Caki2 (cell line): Measurements from ENCODE around the gene RAD51B. TPM values are rescaled to one million over a fixed set of nuclear protein-coding genes. Genes with fewer than 3 reads are reported as not detected.

Experiments
- DNase-seq: peaks from one replicate; pipeline ENCODE4 v3.0.0-alpha.2; 2015; ENCODE audit warnings: low read depth
- in situ Hi-C: cut with HindIII; loops from 2 replicates; pipeline ENCODE4 v1.10.0; 2016; ENCODE audit warnings: low sequenced_read_pairs, low pct_unique_long_range_greater_than_20kb, mixed read lengths
- total RNA-seq: library from RNA; depleted of rRNA; stranded (reverse); fragments of >200 nt; shearing (Covaris generic); gene quantifications from 2 replicates; pipeline ENCODE4 v1.2.3, GENCODE V29; 2014; ENCODE audit warnings: low replicate concordance

Gene RAD51B
- total RNA-seq, 1 experiment from 2014 or later, result 20.8 TPM

DNA sequence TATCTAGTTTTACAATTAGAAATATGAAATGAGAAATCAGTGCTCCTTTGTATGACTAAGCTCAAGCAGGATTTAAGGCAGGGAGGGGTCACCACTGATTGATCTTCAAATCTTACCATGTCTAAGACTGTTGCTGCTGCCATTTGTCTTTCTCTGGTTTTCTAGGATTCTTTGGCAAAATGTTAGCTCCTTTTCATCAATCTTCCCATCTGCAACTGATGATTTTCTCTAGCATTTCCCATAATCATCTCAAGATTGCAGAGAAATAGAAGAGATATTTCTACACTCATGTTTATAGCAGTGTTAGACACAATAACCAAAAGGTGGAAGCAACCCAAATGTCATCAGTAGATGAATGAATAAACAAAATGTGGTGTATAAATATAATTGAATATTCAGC lies 175.0 kb downstream of the RAD51B start:
- DNase-seq, result no peak
- in situ Hi-C loops, result no loop called here

DNA sequence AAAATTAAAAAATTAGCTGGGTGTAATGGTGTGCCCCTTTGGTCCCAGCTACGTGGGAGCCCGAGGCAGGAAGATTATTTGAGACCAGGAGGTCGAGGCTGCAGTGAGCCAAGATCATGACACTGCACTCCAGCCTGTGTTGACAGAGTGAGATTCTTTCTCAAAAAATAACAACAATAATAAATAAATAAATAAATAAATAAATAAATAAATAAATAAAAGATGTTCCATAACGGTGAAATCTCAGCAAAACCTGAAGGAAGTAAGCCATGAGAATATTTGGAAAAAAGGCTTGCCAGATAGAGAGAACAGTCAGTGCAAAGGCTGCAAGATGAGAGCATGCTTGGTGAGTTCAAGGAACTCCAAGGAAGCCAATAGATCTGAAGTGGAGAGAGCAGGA lies 176.7 kb downstream of the RAD51B start:
- in situ Hi-C loops, result no loop called here
- DNase-seq, result no peak

DNA sequence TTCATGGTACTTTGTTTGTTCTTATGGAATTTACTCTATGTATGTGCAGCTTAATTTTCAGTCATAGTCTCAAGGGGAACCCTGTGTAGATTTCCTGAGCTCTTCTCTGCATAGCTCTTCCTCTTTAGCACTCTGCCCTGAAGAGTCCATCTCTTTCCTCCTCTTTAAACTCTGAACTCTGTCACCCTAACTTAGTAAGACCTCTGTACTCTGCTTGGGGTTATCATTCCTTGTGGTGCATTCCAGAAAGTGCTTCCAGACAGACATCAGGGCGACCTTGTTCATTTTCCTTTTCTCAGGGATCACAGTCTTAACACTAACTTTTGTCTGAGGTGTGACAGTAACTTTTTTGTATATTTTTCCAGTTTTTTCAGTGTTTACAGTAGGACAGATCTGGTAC lies 179.3 kb downstream of the RAD51B start:
- DNase-seq, result no peak

DNA sequence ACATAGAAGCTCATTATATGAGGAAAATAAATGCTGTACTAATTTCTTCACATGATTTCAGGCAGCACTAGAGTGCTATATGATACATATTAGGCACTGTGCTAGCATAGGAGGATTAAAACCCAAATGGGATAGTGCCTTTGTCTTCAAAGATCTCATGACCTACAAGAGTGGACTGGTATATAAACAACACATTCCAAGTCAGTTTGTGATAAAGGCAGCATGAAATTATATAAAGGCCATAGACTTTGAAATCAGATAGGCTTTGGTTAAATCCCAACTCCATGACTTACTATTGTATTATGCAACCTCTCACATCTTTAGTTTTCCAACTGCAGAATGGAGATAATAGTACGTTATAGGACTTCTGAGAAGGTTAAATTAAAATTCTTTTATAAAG lies 179.7 kb downstream of the RAD51B start:
- in situ Hi-C loops, result no loop called here
- DNase-seq, result no peak

More for the DNA sequence above, 179.3 kb downstream of the RAD51B start:
- in situ Hi-C loops, result no loop called here

DNA sequence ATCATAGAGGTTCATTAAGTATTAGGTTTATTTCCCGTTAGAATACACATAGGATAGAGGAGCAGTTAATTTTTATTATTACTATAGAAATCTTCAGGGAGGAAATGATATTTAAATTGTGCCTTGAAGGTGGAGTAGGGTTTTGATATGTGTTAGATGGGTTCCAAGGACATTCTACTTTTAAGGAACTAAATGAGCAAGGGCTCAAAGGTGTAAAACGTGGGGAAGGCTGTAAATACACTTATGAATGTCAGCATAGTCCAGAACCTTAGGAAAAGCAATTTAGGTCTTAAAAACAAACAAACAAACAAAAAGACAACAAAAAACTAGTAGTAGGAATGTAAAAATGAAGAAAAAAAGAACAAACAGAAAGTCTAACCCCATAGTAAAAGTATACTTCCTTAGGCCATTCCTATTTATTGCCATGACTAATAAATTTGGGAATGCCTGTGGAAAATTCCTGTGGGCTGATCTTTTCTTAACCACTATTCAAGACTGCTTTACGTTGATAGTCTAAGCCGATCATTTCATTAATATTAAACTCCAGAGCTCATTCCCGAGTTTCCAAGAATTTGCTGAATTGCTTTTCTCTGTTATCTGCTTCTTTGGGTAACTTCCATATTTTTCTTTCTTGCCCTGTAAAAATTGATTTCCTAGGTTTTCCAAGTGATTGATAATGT lies 180.3 kb downstream of the RAD51B start:
- in situ Hi-C loops, result no loop called here
- peak; percentile 66 for DNase-seq

DNA sequence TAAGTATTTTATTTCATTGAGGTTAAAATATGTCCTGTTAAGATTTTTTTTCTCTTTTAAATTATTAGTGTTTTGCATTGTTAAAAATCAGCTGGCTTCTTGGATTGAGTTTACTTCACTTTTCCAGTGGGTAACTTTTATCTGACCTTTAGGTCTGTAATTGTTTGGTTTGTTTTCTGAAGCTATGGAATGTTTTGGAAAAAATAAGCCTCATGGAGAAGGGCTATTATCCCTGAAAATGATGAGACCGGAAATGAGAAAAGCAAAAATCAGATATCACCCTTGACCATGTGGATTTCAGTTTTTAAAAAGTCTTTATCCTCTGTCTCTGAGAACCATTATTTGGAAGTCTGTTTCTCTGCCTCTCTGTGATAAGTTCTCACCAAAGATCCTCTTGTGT lies 180.9 kb downstream of the RAD51B start:
- DNase-seq, result no peak
- in situ Hi-C loops, result no loop called here

DNA sequence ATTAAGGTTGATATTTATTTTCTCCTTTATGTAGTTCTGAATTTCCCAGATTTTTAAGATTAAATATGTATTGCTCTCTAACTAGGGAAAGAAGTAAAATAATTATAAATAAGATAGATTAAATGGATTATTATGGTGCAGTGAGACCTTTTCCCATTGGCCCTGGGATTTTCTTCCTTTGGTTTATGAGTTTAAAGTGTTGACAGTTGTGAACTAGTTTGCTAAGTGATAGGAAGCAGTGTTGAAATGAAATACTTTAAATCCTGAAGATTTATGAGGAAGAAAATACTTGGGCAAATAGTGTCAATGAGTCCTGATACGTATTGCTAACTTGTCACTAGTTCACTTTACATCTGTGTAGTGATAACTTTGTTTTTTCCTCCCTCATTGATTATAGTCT lies 188.9 kb downstream of the RAD51B start:
- in situ Hi-C loops, result no loop called here
- no peak for DNase-seq

DNA sequence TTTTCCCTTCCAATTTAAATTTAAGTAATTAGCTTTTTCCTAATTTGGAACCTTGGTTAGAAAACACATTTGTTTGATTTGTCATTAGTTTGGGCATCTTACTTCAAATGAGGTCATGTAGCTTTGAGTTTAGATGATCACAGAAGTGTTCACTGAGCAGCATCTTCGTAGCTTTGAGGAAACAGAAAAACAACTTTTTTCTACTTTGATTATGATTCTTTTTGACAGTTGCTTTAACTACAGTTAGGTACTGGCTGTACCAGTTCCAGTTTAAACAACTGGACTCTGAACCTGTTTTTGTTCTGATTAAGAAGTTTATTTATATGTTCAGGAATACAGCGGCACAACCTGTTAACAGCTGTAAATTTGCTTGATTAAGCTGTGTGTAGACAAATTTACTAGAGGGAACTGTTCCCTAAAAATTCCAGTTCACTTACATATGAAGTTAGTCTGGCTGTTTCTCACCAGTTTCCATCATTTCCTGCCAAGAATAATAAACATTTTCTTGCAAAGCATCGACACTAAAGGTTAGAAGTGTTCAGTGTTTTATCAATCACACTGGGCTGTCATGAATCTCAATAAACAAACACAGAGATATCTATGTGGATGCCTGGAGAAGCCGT lies 191.9 kb downstream of the RAD51B start:
- peak; percentile 62 for DNase-seq
- in situ Hi-C loops, result no loop called here

DNA sequence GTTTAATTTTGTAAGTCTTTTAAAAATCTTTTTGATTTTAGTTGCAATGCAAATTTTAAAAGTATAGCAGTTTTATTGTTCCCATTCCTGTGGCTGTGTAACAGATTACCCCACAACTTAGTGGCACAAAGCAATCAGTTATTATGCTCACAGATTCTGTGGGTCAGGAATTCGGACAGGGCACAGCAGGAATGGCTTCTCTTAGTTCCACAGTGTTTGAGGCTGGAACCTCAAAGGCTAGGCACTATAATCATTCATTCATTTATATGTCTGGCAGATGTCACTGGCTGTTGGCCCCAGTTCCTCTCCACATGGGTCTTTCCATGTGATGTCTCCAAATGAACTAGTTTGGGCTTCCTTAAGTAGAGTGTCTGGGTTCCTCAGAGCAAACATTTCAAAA lies 193.3 kb downstream of the RAD51B start:
- in situ Hi-C loops, result no loop called here
- DNase-seq, result no peak

DNA sequence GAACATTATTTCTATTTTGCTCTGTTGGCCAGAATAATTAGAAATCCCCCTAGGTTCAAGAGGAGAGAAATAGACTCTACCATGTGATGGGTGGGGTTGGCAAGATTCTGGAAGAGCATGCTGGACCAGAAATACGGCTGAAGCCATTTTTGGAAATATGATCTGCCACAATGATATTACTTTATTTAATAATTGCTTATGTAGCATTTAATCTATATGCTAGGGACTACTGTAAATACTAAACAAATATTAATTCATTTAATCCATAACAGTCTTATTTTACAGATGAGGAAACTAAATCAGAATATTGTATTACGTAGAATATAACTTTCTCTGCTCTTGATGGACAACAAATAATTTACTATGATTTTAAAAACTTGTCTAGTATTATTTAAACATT lies 193.7 kb downstream of the RAD51B start:
- DNase-seq, result no peak
- in situ Hi-C loops, result no loop called here

DNA sequence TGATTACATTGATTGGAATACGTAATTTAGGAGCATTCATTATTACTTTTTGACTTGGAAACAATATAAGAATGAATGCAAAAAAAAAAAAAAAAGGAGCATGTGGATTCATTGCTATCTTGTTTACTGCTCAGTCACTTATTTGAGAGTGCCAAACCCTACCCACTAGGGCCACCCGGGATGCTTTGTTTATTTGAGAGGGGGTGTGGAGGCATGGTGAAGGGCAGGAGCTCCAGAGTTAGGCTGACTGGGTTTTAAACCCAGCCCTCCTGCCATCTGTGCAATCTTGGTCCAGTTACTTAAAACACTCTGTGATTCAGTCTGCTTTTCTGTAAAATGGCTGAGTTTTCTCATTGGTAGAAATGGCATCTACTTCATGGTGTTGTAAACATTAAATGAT lies 195.2 kb downstream of the RAD51B start:
- DNase-seq, result no peak
- in situ Hi-C loops, result no loop called here

DNA sequence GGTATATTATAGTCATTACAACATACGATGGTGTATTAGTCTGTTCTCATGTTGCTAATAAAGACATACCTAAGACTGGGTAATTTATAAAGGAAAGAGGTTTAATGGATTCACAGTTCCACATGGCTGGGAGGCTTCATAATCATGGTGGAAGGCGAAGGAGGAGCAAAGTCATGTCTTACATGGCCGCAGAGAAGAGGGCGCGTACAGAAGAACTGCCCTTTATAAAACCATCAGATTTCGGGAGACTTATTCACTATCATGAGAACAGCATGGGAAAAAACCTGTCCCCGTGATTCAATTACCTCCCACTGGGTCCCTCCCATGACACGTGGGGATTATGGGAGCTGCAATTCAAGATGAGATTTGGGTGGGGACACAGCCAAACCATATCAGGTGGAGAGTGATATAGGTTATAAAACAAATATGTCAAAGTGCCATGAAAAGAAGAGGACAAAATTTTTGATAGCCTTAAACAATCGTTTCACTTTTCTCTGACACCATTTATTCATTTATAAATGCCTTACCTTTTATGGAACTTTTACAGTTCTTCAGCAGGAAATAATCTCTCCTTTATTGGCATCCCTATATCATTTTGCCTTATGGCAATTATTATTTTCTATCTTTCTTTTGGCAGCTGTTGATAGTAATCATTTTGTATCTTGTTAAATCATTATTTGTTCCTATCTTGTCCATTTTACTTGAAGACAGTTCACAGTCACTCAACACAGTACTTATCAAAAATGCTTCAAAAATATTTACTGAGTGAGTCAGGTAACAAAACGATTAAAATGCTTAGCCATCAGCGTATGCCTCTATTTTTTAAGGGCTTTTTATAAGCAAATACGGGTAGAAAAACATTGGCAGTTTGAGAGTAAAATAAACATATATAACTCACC lies 196.0 kb downstream of the RAD51B start:
- in situ Hi-C loops, result no loop called here
- peak; percentile 21 for DNase-seq

DNA sequence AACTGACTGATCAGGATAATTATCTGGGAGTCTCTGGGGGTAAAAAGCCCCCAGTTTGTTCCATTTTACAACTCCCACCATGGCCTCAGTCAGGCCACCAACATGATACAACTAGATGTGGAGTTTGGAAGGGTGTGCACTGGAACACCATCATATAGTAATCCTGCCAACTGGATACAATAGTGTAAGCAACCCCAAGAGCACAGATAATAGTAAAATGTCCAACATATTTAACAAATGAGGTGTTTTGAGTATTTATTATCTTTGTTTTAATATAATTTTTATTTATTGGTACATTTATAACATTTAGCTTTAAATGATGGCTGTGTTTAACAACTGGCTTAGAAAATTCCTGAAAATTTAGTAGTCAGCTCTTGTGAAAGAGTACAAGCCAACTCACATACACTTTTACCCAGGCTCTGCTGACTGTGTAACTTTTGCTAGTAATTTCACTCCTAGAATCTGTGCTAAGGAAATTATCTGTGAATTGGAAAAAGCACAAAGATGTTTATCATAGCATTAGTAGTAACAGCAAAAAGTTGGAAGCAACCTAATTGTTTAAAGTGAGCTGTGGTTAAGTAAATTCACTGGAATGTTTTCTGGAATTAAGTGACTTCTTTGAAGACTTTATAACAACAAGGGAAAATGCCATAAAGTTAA lies 196.8 kb downstream of the RAD51B start:
- DNase-seq, result no peak
- in situ Hi-C loops, result no loop called here

DNA sequence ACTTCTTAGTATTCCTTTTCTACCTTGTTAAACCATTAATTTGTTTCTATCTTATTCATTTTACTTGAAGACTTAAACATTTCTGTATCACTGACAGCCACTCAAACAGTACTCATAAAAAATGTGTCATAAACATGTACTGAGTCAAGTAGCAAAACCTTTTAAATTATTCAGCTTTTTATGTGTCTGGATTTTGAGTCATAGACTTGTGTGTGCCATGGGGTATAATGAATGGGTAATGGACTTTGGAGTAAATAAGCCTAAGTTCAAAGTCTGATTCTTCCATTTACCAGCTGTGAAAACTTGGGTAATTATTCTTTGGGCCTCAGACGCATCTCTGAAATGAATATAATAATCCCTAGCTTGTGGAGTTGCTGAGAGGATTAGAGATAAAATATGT lies 199.0 kb downstream of the RAD51B start:
- DNase-seq, result no peak
- in situ Hi-C loops, result no loop called here

DNA sequence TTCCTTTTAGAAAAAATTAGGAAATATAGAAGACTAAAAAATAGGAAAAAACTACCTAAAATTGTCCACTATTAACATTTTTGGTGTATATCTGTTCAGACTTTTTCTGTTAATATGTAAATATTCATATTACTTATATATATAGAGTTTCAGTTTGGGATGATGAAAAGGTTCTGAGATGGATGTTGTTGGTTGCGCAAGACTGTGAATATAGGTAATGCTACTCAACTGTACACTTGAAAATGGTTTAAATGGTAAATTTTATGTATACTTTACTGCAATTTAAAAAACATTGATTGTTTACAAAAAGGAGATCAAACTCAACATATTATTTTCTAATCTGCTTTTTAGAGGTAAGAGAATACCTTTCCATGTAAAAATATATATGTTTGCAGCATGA lies 200.9 kb downstream of the RAD51B start:
- no peak for DNase-seq
- in situ Hi-C loops, result no loop called here

DNA sequence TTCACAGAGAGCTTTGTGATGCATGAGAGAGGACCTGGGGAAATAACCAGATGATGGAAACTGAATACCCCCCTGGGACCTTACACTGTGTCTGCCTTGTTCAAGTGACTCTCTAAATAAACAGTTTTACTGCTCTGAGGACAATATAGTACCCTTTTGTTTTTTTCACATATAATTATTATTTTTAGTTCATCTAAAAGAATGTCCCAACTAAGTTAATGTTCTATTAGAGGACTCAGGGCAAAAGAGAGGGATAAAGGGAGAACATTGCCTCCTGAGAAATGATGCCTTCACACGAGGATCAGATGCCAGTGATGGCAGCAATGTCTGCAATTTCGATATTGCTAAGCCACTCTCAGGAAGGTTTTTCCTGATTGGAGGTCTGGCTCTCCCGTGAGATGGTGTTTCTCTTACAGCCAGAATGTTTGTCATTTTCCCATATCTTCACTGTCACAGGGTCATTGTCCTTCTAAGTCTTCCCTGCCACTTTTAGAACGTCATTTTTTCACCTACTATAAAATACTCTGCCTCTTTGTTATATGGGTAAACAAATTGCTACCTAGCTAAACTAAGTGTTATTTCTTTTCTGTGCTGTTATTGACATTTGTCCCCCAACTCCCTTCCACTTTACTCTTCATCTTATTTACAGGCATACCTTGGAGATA lies 201.6 kb downstream of the RAD51B start:
- no peak for DNase-seq
- in situ Hi-C loops, result no loop called here

DNA sequence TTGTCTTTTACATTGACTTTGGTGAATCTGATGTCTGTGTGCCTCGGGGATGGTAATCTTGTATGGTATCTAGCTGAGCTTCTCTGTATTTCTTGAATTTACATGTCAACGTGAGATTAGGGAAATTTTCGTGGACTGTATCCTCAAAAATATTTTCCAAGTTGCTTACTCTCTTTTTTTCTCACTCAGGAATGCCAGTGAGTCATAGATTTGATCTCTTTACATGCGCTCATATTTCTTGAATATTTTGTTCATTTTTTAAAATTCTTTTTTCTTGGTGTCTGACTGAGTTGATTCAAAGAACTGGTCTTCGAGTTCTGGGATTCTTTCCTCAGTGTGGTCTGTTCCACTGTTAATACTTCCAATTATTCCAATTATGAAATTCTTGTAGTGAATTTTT lies 207.7 kb downstream of the RAD51B start:
- no peak for DNase-seq
- in situ Hi-C loops, result no loop called here

DNA sequence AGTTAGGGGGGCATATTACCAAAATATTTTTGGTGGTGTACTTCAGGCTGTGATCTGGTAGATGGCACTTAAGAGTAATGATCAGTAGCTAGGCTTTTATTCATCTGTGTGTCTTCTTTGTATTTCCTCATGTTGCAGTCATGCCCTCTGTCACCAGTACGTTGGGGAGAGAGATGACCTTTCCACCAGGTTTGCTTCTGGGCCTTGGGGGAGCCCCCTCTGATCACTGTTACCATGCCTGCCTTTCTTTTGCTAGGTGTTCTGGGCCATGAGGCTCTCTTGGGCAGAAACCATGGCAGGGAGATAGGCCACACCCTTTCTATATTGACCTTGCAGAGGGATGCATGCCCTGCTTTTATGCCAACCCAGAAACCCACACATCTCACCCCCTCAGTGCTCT lies 208.5 kb downstream of the RAD51B start:
- no peak for DNase-seq
- in situ Hi-C loops, result no loop called here
